Islet of Langerhans (tissue), 1 donor: ENCODE measurements around the gene SMIM35.
A peak's percentile ranks its signal among the peaks of the same experiment; 100 is the strongest.

ENCODE experiments used
- FAIRE-seq: peaks from one replicate; lab custom pipeline; 2011; peaks lifted over from hg19 to GRCh38; lab: Jason Lieb, UNC

Gene SMIM35

GRCh38 chr11:118057251-118058145 lies 29.3 kb downstream of the SMIM35 start:
- no peak for FAIRE-seq

- no peak for FAIRE-seq
These were observed 30.0 kb downstream of the SMIM35 start for GRCh38 chr11:118056806-118057205.

DNA sequence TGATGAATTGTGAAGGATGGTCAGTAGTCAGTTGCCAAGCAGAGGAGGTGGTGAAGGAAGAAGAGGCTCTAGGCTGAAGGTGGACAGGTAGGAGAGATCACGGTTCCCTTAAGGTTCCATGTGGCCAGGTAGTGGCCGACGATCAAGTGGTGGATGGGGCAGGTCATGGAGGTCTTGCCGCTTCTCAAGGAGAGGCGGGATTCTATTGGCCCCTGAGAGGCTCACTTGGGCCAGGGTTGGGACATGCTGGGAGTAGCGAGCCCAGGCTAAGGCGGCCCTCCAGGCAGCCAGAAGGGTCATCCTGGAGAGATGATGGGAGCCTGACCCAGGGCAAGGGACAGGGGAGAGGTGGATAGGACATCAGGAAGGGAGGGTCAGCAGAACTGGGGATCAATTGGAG lies 30.8 kb downstream of the SMIM35 start:
- no peak for FAIRE-seq

GRCh38 chr11:118054712-118055640 lies 31.8 kb downstream of the SMIM35 start:
- no peak for FAIRE-seq

DNA sequence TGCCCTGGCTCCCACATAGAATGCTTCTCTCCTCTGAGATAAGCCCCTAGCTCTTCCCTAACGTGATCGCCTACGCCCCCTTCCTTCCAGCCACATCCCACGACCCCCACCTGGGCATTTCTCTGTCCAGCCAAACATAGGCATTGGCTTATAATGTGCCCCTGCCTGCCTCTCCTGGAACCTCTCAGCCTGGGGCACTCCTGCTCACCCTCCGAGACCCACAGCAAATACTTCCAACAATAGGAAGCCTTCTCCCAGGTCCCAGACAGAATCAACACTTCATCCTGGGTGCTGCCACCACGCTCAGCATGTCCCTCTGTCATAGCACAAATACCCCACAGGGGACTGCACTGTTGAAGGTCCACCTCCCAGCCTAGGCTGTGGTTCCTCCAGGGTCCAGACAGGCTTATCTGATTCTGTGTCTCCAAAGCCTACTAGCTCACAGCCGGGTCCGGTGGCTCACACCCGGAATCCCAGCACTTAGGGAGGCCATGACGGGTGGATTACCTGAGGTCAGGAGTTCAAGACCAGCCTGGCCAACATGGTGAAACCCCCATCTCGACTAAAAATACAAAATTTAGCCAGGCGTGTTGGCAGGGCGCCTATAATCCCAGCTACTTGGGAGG lies 34.1 kb downstream of the SMIM35 start:
- no peak for FAIRE-seq

GRCh38 chr11:118051611-118052461 lies 34.9 kb downstream of the SMIM35 start:
- no peak for FAIRE-seq

- FAIRE-seq = no peak
These were observed 35.6 kb downstream of the SMIM35 start for GRCh38 chr11:118051136-118051610.

DNA sequence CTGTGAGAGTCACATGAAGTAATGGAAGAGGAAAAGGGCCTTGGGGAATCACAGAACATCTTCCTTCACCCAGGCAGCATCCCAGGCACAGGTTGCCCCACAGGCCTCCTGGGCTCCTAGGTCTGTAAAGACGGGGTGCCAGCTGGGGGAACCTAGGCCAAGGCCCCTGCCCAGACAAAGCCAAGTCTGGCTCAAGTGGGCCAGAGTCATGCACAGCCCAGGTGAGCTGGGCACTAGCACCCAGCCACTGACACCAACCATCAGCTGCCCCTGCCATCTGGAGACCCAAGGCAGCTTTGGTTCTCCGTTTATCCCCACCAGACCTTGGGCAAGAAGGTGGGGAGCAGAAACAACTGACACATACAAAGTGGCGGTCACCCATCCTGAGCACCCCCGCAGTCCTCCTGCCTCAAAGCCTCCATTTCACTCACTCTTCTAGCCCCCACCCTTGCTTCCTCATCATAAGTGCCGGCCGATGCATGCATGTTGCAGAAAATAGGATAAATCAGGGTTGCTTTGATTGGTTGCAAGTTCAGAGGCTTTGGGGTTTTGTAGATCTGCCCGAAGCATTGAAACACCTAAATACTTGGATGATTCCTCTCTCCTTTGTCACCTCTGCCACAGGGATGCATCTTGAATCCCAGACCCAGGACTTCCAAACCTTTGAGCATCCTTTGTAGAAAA lies 36.4 kb downstream of the SMIM35 start:
- FAIRE-seq = no peak

DNA sequence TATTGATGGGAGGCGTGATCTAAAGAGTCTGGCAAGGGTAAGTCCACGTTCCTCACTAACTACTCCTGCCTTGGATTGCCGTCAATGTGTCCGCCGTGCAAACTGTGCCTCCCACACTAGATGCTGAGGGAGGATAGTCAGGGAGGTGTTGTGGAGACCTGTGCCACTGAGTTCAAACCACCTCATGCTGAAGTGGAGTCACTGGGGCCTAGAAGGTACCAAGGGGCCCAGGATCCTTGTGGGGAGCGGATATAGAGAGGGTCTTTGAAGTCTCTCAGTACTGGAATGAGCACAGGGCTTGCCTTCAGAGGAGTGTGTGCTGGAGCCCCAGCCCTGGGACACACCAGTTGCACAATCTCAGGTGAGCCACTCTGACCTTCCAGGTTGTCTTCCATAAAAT lies 37.0 kb downstream of the SMIM35 start:
- FAIRE-seq = no peak

DNA sequence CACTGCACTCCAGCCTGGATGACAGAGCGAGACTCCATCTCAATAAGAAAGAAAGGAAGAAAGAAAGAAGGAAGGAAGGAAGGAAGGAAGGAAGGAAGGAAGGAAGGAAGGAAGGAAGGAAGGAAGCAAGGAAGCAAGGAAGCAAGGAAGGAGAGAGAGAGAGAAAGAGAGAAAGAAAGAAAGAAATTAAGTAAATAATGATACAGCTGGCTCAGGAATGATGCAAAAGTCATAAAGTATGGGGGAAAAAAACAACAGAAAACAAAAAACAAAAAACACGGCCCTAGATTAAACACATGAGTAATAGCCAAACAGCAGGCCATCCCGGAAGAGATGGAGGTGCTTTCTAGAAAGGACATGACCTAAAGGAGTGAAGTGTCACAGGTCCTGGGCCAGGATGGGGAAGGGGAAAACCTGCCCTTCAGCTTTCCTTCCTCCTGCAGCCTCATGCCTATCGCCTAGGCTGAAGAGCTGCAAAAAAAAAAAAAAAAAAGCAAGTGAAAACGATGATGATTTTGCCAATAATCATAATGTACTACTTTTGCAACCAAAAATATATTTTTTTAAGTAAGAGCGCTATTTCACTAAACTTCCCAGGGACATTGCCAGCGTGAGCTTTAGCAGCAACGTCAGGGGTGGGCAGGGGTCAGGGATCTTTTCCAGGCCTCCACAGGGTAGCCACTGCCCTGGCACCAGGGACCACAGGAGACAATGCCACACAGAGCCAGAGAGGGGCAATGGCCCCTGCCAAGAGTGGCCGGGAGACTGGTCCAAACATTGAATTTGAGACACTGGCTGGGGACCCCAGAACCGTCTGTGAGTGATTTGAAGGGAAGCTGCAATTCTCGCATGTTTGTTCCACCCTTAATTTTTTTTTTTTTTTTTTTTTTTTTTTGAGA lies 38.0 kb downstream of the SMIM35 start:
- FAIRE-seq = no peak

GRCh38 chr11:118047749-118048148 lies 39.0 kb downstream of the SMIM35 start:
- no peak for FAIRE-seq

DNA sequence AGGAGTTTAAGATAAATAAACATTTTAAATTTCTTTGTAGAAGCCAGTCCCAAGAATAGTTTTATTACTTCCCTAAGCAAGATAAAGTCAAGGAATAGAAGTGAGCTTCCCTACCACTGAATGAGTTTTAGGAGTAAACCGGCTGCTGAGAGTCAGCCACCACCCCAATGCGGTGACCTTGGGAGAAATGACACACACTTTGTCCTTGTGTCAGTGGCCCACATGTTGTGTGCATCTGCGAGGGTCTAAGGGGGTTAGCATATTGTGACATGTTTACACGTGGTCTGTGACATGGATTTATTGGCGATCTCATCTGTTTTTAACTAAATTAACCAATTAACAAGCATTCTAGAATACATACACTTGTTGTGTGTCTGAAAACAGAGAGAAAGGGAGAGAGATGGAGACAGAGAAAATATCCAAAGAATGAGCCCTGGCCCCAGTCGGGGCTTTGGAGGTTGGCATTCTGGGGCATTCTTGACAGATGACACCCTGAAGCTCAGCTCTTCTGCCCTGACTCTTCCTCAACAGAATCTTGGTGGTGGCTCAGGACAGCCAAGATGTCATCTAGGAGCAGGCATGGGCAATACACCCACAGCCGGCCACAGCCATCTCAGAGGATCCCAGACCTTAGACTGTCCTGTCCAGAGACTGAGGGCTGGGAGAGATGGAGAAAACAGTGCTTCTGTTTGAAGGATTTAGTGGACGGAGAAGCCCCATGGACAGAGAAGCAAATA lies 39.6 kb downstream of the SMIM35 start:
- FAIRE-seq = no peak

GRCh38 chr11:118046051-118046963 lies 40.5 kb downstream of the SMIM35 start:
- no peak for FAIRE-seq

DNA sequence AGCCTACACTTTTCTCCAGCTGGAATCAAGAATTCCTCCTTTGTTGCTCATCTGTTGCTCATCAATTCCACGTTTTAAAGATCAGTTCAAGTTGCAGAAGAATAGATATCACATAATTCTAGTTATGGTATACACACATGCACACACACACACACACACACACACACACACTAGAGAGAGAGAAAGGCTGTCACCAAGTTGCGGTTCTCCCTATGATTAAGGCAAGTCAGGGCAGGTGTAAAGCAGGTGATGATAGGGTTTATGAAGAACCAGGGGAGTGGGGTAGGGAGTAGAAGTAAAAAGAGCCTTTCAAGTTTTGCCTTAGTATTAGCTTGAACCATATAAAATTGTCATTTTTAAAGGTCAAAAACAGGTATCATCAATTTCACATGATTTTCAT lies 41.6 kb downstream of the SMIM35 start:
- FAIRE-seq = no peak

- FAIRE-seq = no peak
These were observed 44.0 kb downstream of the SMIM35 start for GRCh38 chr11:118042796-118043195.

GRCh38 chr11:118042141-118042540 lies 44.6 kb downstream of the SMIM35 start:
- FAIRE-seq = peak; percentile 33

DNA sequence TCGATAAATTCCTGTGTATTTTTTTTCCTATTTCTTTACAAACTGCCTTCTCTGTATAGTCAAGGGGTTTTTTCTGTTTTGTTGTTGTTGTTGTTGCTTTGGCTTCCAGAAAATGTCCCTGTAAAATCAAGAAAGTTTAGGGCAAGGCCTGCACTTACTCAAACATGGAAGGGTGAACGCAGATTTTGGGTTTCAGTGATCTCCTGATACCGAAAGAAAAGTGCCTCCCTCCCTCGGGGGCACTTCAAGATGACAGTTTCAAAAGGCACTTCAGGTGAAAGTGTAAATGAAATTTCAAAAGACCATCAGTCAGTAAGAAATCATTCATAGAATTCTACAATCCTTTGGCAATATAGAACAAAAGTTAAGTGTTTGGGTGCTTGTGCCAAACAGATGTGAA lies 53.3 kb downstream of the SMIM35 start:
- FAIRE-seq = no peak

GRCh38 chr11:118028626-118029025 lies 58.1 kb downstream of the SMIM35 start:
- FAIRE-seq = no peak
